ENCODE data around the gene ATP9B. TPM values are rescaled to one million over a fixed set of nuclear protein-coding genes. Genes with fewer than 3 reads are reported as not detected.

ATP9B gene
- total and polyA plus RNA-seq, 10 of the 15 experiments (the other 5 are each of a cell fraction or from before 2014, with no cell fraction given), result 0.74 to 20.7 (median 12.9) TPM

GRCh38 chr18:79250301-79250981, 181.2 kb downstream of the ATP9B start:
- Histone ChIP-seq H3K27ac (ENCODE audit: control insufficient read depth, insufficient read depth) (no peak overlapping the region), H3K27me3 (replicated peaks in 1 of 2; ENCODE audit: control insufficient read depth in 2 of 2, insufficient read depth in 2 of 2, low read length in 1 of 2) (no peaks in the 10 kb centered on the region), H3K9me3 (replicated peaks; ENCODE audit: control insufficient read depth, insufficient read depth, low read length) (no peaks in the 10 kb centered on the region), H3K4me2 (ENCODE audit: control insufficient read depth, insufficient read depth) (no peak overlapping the region), H3K4me1 (ENCODE audit: control insufficient read depth, insufficient read depth, low read length) (no peaks in the 10 kb centered on the region), H2AFZ (ENCODE audit: control insufficient read depth, low read depth, low read length) (no peak overlapping the region), H4K20me1 (ENCODE audit: control insufficient read depth, insufficient read depth) (no peaks in the 10 kb centered on the region), H3K4me3 (no peak overlapping the region), H3K36me3 (ENCODE audit: control insufficient read depth in 2 of 2, insufficient read depth in 2 of 2, low read length in 1 of 2) (no peaks in the 10 kb centered on the region; a peak in 3 of 4 replicates), H3K9ac (ENCODE audit: control insufficient read depth, insufficient read depth, low read length) (no peak overlapping the region), H3K79me2 (ENCODE audit: control insufficient read depth, insufficient read depth, low read length) (no peaks in the 10 kb centered on the region)
- ChIA-PET POLR2A (no interaction called here), CTCF (interaction anchor here (1.2 kb wide), 2 partner anchors 266 to 375 kb away, joined by 3 read pairs; no protein-coding TSS in a partner anchor), RAD21 (ENCODE audit: unreplicated experiment) (no interaction called here), SMC1A (ENCODE audit: uncharacterized antibody, unreplicated experiment) (no interaction called here)
- no peak for FAIRE-seq
- no peak for ATAC-seq
- intact Hi-C loops (cut with micrococcal nuclease; ENCODE audit: unreplicated experiment) (no loop called here), in situ Hi-C loops (cut with MboI) (loop anchor here (10.0 kb wide), 2 partner anchors 266 to 366 kb away; no protein-coding TSS in a partner anchor)
- no peak for DNase-seq (ENCODE audit: low read depth, low spot score)
- BruUV-seq (replicated peaks), result no TSS peak
- WGBS (ENCODE audit: insufficient coverage, insufficient replicate concordance, low lambda C conversion rate, missing lambda C conversion rate), result 83% methylated on average over 12 of the region's 12 CpGs
- no peak for TF ChIP-seq TAF1 (IDR thresholded peaks at IDR 0.05; ENCODE audit: borderline replicate concordance, low read depth, low read length)
- no peak for TF ChIP-seq TBL1XR1 (IDR thresholded peaks at IDR 0.05; ENCODE audit: low read depth, low read length)
- no peak for TF ChIP-seq SPI1 (IDR thresholded peaks at IDR 0.05; ENCODE audit: borderline replicate concordance, insufficient read depth, low read depth, low read length)
- TF ChIP-seq YY1 (IDR thresholded peaks at IDR 0.05; ENCODE audit: low read depth, low read length), result no peak
- no peak for TF ChIP-seq BRCA1 (IDR thresholded peaks at IDR 0.05; ENCODE audit: low read depth, low read length)
- no peak for TF ChIP-seq DPF2 (IDR thresholded peaks at IDR 0.05)
- TF ChIP-seq CHD1 (IDR thresholded peaks at IDR 0.05; ENCODE audit: low read depth, low read length), result no peak
- TF ChIP-seq ATF2 (IDR thresholded peaks at IDR 0.05; ENCODE audit: low read length), result no peak
- no peak for TF ChIP-seq HDGF (IDR thresholded peaks at IDR 0.05)
- TF ChIP-seq RAD51 (IDR thresholded peaks at IDR 0.05), result no peak
- TF ChIP-seq SP1 (IDR thresholded peaks at IDR 0.05; ENCODE audit: low read depth, low read length), result no peak
